GM19240 (cell line): ENCODE results near the gene SHB.

Experiments used
- DNase-seq: peaks from one replicate; pipeline ENCODE4 v3.0.0; 2011; ENCODE audit warnings: low spot score; ENCODE audit not compliant: insufficient read length

SHB gene

GRCh38 chr9:38043931-38044623 lies 24.9 kb downstream of the SHB start:
- no peak for DNase-seq

- no peak for DNase-seq
Observed at GRCh38 chr9:38042626-38043357, 26.2 kb downstream of the SHB start.

- no peak for DNase-seq
Observed at GRCh38 chr9:38041564-38042243, 27.3 kb downstream of the SHB start.

- DNase-seq = no peak
Observed at GRCh38 chr9:38039907-38040682, 28.9 kb downstream of the SHB start.

- no peak for DNase-seq
Observed at GRCh38 chr9:38039090-38039906, 29.7 kb downstream of the SHB start.

GRCh38 chr9:38038307-38039089 lies 30.5 kb downstream of the SHB start:
- no peak for DNase-seq

GRCh38 chr9:38037981-38038306 lies 31.1 kb downstream of the SHB start:
- no peak for DNase-seq

- no peak for DNase-seq
Observed at GRCh38 chr9:38036359-38037084, 32.5 kb downstream of the SHB start.

- no peak for DNase-seq
Observed at GRCh38 chr9:38035873-38036272, 33.2 kb downstream of the SHB start.

GRCh38 chr9:38033941-38034340 lies 35.1 kb downstream of the SHB start:
- DNase-seq = no peak

GRCh38 chr9:38032266-38033110 lies 36.5 kb downstream of the SHB start:
- DNase-seq = no peak

- DNase-seq = no peak
Observed at GRCh38 chr9:38031594-38031993, 37.4 kb downstream of the SHB start.

GRCh38 chr9:38030658-38031057 lies 38.4 kb downstream of the SHB start:
- DNase-seq = no peak

GRCh38 chr9:38029915-38030638 lies 39.0 kb downstream of the SHB start:
- DNase-seq = no peak

- no peak for DNase-seq
Observed at GRCh38 chr9:38027714-38028113, 41.3 kb downstream of the SHB start.

GRCh38 chr9:38026840-38027527 lies 42.0 kb downstream of the SHB start:
- no peak for DNase-seq
